ENCODE measurements around the gene SSH3.

Gene SSH3

DNA sequence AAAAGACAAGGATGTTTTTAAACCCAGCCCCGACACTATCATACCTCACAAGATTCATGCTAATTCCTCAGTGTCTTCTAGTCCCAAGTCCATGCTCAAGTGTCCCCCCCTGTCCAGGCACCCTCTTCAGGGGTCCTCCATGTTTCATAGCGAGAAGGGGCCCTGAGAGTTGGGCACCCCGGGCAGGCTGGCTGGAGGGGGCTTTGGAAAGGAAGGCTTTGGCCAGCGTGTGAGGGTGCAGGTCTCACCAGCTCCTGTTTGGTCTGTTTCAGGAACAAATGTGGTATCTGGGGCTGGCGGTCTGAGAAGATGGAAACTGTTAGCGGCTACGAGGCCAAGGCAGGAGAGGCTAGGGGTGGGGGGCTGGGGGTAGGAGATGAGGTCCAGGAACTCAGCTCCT lies 4.5 kb upstream of the SSH3 start:
- DNase-seq (ENCODE audit: extremely low read depth, low read depth), result no peak
- no peak overlapping the region for H3K4me3 ChIP-seq (replicated peaks; ENCODE audit: low read depth, low read length)
- TF ChIP-seq, protein P1, sequence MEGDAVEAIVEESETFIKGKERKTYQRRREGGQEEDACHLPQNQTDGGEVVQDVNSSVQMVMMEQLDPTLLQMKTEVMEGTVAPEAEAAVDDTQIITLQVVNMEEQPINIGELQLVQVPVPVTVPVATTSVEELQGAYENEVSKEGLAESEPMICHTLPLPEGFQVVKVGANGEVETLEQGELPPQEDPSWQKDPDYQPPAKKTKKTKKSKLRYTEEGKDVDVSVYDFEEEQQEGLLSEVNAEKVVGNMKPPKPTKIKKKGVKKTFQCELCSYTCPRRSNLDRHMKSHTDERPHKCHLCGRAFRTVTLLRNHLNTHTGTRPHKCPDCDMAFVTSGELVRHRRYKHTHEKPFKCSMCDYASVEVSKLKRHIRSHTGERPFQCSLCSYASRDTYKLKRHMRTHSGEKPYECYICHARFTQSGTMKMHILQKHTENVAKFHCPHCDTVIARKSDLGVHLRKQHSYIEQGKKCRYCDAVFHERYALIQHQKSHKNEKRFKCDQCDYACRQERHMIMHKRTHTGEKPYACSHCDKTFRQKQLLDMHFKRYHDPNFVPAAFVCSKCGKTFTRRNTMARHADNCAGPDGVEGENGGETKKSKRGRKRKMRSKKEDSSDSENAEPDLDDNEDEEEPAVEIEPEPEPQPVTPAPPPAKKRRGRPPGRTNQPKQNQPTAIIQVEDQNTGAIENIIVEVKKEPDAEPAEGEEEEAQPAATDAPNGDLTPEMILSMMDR (IDR thresholded peaks at IDR 0.05; ENCODE audit: low read depth, low read length, missing control alignments), result no peak

DNA sequence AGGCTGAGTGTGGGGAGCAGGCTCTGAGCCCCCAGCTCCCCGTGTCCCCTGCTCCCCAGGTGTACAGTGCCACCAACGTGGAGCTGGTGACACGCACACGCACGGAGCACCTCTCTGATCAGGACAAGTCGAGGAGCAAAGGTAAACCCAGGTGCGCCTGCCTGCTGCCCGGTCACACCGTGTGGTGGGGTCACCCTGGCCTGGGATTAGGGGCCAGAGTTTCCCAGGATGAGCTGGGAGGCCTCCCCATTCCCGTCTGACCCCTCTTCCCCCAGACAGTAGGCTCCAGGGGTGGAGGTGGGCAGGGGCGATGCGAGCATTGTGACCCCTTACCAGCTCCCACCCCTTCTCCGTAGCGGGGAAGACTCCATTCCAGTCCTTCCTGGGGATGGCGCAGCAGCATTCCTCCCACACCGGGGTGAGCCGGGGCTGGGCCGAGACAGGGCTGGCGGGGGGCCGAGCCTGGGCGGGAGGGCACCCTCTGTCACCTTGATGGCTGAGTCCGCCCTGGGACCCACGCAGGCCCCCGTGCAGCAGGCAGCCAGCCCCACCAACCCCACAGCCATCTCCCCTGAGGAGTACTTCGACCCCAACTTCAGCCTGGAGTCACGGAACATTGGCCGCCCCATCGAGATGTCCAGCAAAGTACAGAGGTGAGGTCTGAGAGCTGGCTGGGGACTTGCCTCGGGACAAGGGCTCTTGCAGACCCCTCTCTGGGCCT lies 3.7 kb upstream of the SSH3 start:
- TF ChIP-seq, protein P1 (IDR thresholded peaks at IDR 0.05; ENCODE audit: low read depth, low read length, missing control alignments), result no peak
- no peak overlapping the region for H3K4me3 ChIP-seq (replicated peaks; ENCODE audit: low read depth, low read length)
- no peak for DNase-seq (ENCODE audit: extremely low read depth, low read depth)

DNA sequence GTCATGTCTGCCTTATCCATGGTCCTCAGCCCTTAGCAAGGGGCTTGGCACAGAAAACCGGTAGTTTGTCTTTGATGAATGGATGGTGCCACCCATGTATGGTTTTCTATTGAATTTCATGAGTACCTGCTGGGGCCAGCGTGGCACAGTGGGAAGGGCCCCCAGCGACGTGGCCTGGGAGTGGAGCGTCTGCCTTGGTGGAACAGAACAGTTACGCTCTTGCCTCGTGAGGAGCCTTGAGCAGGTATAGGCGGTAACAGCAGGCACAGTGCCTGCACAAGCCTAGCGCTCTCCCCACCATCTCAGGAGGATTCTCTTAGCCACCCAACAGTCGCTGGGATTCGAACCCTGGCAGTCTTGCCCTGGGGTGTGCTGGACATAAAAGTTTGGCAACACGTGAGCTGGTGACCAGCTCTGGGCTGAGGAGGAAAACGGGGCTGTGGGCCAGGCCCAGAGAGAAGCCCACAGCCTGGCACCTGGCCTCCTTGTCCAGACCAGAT lies 3.0 kb upstream of the SSH3 start:
- TF ChIP-seq, protein P1 (IDR thresholded peaks at IDR 0.05; ENCODE audit: low read depth, low read length, missing control alignments), result no peak
- H3K4me3 ChIP-seq (replicated peaks; ENCODE audit: low read depth, low read length), result no peak overlapping the region
- no peak for DNase-seq (ENCODE audit: extremely low read depth, low read depth)

DNA sequence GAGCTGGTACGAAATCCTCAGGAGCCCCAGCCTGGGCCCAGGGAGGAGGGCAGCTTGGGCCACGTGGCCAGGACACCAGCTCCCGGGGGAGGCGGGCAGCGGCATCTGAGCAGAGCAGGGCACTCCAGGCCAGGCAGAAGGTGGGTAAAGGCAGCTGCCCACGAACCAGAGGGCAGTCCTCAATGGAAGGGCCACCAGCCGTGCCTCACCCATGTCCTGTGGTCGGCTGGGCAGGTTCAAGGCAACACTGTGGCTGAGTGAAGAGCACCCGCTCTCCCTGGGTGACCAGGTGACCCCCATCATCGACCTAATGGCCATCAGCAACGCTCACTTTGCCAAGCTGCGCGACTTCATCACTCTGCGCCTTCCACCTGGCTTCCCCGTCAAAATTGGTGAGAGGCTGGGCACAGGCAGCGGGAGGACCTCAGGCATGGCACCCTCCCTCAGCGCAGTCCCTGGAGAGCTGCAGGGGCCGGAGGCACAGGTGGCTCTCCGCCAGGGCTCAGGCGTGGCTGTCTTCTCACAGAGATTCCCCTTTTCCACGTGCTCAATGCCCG lies 2.5 kb upstream of the SSH3 start:
- H3K4me3 ChIP-seq (replicated peaks; ENCODE audit: low read depth, low read length), result no peak overlapping the region
- TF ChIP-seq, protein P1 (IDR thresholded peaks at IDR 0.05; ENCODE audit: low read depth, low read length, missing control alignments), result no peak
- DNase-seq (ENCODE audit: extremely low read depth, low read depth), result no peak

DNA sequence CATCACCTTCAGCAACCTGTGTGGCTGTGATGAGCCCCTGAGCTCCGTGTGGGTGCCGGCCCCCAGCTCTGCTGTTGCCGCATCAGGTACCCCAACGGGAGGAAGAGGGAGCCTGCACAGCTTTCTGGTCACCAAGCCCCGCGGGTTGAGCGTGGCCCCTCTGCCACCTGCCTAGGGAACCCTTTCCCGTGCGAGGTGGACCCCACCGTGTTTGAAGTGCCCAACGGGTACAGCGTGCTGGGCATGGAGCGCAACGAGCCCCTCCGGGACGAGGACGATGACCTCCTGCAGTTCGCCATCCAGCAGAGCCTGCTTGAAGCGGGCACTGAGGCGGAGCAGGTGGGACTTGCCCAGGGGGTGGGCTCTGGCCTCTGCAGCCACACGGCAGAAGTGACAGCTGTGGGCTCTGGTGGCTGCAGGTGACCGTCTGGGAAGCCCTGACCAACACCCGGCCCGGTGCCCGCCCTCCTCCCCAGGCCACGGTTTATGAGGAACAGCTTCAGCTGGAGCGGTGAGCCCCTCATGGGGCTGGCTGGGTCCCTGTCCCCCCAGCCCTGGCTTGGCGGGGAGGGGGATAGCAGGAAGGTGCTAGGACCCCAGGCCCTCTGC lies 1.9 kb upstream of the SSH3 start:
- H3K4me3 ChIP-seq (replicated peaks; ENCODE audit: low read depth, low read length), result no peak overlapping the region
- TF ChIP-seq, protein P1 (IDR thresholded peaks at IDR 0.05; ENCODE audit: low read depth, low read length, missing control alignments), result no peak
- DNase-seq (ENCODE audit: extremely low read depth, low read depth), result no peak

DNA sequence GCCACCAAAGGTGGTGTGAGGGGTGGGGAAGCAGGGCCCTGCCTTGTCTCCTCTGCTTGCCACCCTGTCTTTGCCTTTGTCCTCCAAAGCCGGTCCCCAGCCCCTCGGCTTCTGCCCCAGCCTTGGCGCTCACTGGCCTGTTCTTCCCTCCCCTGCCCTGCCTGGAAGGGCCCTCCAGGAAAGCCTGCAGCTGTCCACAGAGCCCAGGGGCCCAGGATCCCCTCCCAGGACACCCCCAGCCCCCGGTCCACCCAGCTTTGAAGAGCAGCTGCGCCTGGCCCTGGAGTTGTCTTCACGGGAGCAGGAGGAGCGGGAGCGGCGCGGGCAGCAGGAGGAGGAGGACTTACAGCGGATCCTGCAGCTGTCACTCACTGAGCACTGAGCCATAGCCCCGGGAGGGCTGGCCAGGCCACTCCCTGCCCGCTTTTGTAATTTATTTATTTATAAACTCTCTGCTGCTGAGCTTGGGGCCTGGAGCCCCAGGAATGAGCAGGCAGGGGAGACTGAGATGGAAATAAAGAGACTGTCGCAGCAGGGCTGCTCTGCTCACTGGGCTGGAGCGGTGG lies 1.3 kb upstream of the SSH3 start:
- TF ChIP-seq, protein P1 (IDR thresholded peaks at IDR 0.05; ENCODE audit: low read depth, low read length, missing control alignments), result no peak
- no peak overlapping the region for H3K4me3 ChIP-seq (replicated peaks; ENCODE audit: low read depth, low read length)
- no peak for DNase-seq (ENCODE audit: extremely low read depth, low read depth)
